ENCODE measurements around the gene SPP1. TPM values are rescaled to one million over a fixed set of nuclear protein-coding genes. Genes with fewer than 3 reads are reported as not detected.

Gene SPP1
- total RNA-seq, 4 donors from 2014 or later: 5.6 to 37.8 (median 10.3) TPM

GRCh38 chr4:87953826-87954225 lies 21.7 kb upstream of the SPP1 start:
- no peak for ATAC-seq
- Histone ChIP-seq H3K27me3 (no peaks in the 10 kb centered on the region), H3K9me3 (no peaks in the 10 kb centered on the region), H3K27ac (no peak overlapping the region), H3K4me1 (peaks cover 0 to 11% (median 0%) of the 10 kb centered on the region in 3 donors), H3K4me3 (no peak overlapping the region), H3K36me3 (no peaks in the 10 kb centered on the region)
- 57 to 93% methylated on average over 1 of the region's 1 CpG for WGBS, 2 donors (ENCODE audit: low coverage in 1 of 2)
- TF ChIP-seq POLR2A (IDR thresholded peaks at IDR 0.05) (no peak), POLR2AphosphoS5 (IDR thresholded peaks at IDR 0.05) (no peak), CTCF (IDR thresholded peaks at IDR 0.05) (no peak), EP300 (IDR thresholded peaks at IDR 0.05) (no peak)

GRCh38 chr4:87956501-87956900 lies 19.0 kb upstream of the SPP1 start:
- WGBS, 2 donors (ENCODE audit: low coverage in 1 of 2): 67 to 76% methylated on average over 3 of the region's 3 CpGs

GRCh38 chr4:87957061-87957460 lies 18.5 kb upstream of the SPP1 start:
- Histone ChIP-seq H3K27ac (no peak overlapping the region), H3K9me3 (no peaks in the 10 kb centered on the region), H3K4me1 (no peaks in the 10 kb centered on the region), H3K36me3 (no peaks in the 10 kb centered on the region), H3K4me3 (no peak overlapping the region), H3K27me3 (no peaks in the 10 kb centered on the region)
- no peak for TF ChIP-seq EP300 (IDR thresholded peaks at IDR 0.05)
- 56 to 59% methylated on average over 1 of the region's 1 CpG for WGBS, 2 donors (ENCODE audit: low coverage in 1 of 2)
- no peak for ATAC-seq

More at GRCh38 chr4:87956501-87956900, 19.0 kb upstream of the SPP1 start:
- Histone ChIP-seq H3K36me3 (no peaks in the 10 kb centered on the region), H3K4me3 (no peak overlapping the region), H3K27me3 (no peaks in the 10 kb centered on the region), H3K4me1 (no peaks in the 10 kb centered on the region), H3K9me3 (no peaks in the 10 kb centered on the region), H3K27ac (no peak overlapping the region)
- ATAC-seq: no peak
- TF ChIP-seq POLR2A (IDR thresholded peaks at IDR 0.05) (no peak), POLR2AphosphoS5 (IDR thresholded peaks at IDR 0.05) (no peak), CTCF (IDR thresholded peaks at IDR 0.05) (no peak), EP300 (IDR thresholded peaks at IDR 0.05) (no peak)

- no peak for TF ChIP-seq POLR2A (IDR thresholded peaks at IDR 0.05)
- no peak for TF ChIP-seq EP300 (IDR thresholded peaks at IDR 0.05)
- TF ChIP-seq POLR2AphosphoS5 (IDR thresholded peaks at IDR 0.05): no peak
- no peak for TF ChIP-seq CTCF (IDR thresholded peaks at IDR 0.05)
- Histone ChIP-seq H3K27ac (no peak overlapping the region), H3K4me1 (no peaks in the 10 kb centered on the region), H3K27me3 (peaks cover 5% of the 10 kb centered on the region), H3K4me3 (no peak overlapping the region), H3K36me3 (no peaks in the 10 kb centered on the region), H3K9me3 (no peaks in the 10 kb centered on the region)
- no peak for ATAC-seq
- WGBS, 2 donors (ENCODE audit: low coverage in 1 of 2): 36% methylated on average over 1 of the region's 1 CpG; no CpG with 5 or more reads in 1 of the 2 donors
These were observed 13.5 kb upstream of the SPP1 start for GRCh38 chr4:87961993-87962392.

GRCh38 chr4:87962398-87963146 lies 12.9 kb upstream of the SPP1 start:
- Histone ChIP-seq H3K27ac (no peak overlapping the region), H3K9me3 (no peaks in the 10 kb centered on the region), H3K4me1 (no peaks in the 10 kb centered on the region), H3K27me3 (peaks cover 5% of the 10 kb centered on the region), H3K36me3 (no peaks in the 10 kb centered on the region), H3K4me3 (no peak overlapping the region)
- 61 to 67% methylated on average over 4 to 5 of the region's 5 CpGs for WGBS, 2 donors (ENCODE audit: low coverage in 1 of 2)
- no peak for ATAC-seq
- TF ChIP-seq POLR2A (IDR thresholded peaks at IDR 0.05): no peak
- TF ChIP-seq POLR2AphosphoS5 (IDR thresholded peaks at IDR 0.05): no peak
- TF ChIP-seq EP300 (IDR thresholded peaks at IDR 0.05): no peak
- TF ChIP-seq CTCF (IDR thresholded peaks at IDR 0.05): no peak

Measured in gastroesophageal sphincter (tissue), 4 donors.